ENCODE measurements around the gene DNAL4. TPM values are rescaled to one million over a fixed set of nuclear protein-coding genes. Genes with fewer than 3 reads are reported as not detected.

DNAL4 gene
- total RNA-seq, 1 donor from 2014 or later, result 17.9 TPM

- no peak for DNase-seq (ENCODE audit: low read depth, low spot score)
Observed at GRCh38 chr22:38740116-38740723, 53.7 kb downstream of the DNAL4 start.

- no peak for DNase-seq (ENCODE audit: low read depth, low spot score)
Observed at GRCh38 chr22:38739300-38740055, 54.5 kb downstream of the DNAL4 start.

- DNase-seq (ENCODE audit: low read depth, low spot score), result no peak
Observed at GRCh38 chr22:38738475-38739070, 55.4 kb downstream of the DNAL4 start.

- no peak for DNase-seq (ENCODE audit: low read depth, low spot score)
Observed at GRCh38 chr22:38737302-38738060, 56.5 kb downstream of the DNAL4 start.

GRCh38 chr22:38736257-38736570 lies 57.7 kb downstream of the DNAL4 start:
- no peak for DNase-seq (ENCODE audit: low read depth, low spot score)

DNA sequence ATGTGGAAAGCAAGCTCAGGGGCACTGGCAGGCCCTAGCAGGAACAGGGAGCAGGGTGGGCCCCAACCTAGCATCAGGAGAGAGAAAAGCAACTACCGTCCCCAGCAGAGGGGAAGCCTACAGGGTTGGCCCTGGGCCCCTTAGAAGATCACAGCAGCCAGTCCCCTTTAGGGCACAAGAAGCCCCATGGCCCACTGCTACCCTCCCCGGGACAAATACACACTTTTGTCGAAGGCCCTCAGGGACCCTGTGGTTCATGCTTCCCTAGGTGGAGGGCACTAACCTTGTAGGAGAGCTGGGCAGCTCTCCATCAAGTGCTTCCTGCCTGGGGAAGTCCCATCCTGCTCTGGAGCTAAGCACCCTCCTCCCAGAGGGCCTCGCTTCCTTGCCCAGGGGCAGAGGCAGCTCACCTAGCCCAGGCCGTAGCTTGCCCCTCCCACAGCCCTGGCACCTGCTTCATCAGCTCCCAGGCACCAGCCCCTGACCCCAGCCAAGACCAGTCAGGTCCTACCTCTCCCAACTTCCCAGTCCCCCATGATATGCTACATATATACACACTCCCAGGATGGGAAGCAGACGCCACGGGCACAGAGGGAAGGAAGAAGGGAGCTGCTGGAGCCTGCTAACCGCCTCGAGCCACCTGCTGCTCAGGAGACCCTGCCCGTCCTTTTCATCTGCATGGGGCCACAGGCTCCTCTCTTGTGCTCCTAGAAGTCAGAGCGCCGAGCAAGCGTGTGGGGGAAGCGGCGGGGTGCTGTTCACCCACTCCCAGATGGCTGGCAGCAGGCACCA lies 58.3 kb downstream of the DNAL4 start:
- no peak for DNase-seq (ENCODE audit: low read depth, low spot score)

GRCh38 chr22:38735126-38735464 lies 58.8 kb downstream of the DNAL4 start:
- no peak for DNase-seq (ENCODE audit: low read depth, low spot score)

- DNase-seq (ENCODE audit: low read depth, low spot score), result no peak
Observed at GRCh38 chr22:38734421-38735100, 59.4 kb downstream of the DNAL4 start.

- no peak for DNase-seq (ENCODE audit: low read depth, low spot score)
Observed at GRCh38 chr22:38733724-38734381, 60.1 kb downstream of the DNAL4 start.

GRCh38 chr22:38733329-38733723 lies 60.6 kb downstream of the DNAL4 start:
- DNase-seq (ENCODE audit: low read depth, low spot score), result no peak

DNA sequence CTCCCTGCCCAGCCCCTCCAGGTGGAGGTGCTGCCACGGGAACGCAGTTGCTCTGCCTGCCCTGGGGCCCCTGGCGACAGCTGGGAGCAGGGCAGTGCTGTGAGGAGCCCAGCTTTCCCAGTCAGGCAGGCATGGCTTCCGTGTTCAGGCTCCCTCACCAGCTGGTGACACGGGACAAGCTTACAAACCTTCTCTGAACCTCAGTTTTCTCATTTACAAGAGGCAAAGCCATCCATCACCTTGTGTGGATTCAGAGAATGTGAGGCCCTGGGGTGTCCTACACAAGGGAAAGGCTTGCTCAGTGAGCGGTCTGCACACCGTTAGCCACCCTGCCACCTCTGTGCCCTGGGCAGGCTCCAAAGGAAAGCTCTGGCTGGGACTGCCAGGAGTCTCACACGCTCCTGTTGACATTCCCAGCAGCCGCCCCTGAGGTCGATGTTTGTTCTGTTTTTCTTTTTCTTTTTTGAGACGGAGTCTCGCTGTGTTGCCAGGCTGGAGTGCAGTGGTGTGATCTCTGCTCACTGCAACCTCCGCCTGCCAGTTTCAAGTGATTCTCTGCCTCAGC lies 61.6 kb downstream of the DNAL4 start:
- no peak for DNase-seq (ENCODE audit: low read depth, low spot score)

DNA sequence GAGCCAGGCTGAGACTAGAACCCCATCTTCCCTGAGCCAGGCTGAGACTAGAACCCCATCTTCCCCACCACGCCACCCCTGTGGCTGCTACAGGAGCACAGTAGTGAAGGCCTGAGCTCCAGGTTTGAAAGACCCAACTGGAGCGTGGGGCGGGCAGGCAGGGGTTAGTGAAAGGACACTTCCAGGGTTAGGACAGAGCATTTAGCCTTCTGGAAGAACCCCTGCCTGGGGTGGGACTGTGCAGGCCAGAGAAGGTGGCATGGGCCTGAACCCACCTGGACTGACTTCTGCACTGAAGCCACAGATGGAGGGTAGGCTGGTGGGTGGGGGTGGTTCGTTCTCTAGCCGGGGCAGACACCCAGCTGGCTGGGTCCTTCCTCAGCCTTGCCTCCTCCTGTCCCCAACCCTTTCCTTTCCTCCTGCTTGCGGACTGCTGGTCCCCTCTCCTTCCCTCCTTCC lies 62.2 kb downstream of the DNAL4 start:
- no peak for DNase-seq (ENCODE audit: low read depth, low spot score)

- no peak for DNase-seq (ENCODE audit: low read depth, low spot score)
Observed at GRCh38 chr22:38730411-38730871, 63.5 kb downstream of the DNAL4 start.

DNA sequence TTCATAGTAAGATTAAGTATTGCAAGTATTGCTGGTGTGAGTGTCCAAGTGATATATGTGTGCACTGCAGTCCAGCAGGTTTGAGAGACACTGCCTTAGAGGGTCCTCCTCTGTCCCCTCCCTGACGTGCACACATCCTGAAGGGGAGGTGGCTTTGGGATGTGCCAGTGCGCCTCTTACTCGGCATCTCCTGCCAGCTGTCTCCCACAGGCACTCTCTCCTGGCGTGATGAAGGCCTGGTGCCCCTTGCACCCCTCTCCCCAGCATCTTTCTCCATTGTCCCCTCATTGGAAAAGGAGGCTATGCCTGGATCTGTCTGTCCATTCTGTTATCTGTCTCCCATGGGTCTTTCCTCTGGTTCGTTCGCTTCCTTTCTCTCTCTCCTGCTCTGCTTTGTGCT lies 64.0 kb downstream of the DNAL4 start:
- no peak for DNase-seq (ENCODE audit: low read depth, low spot score)

DNA sequence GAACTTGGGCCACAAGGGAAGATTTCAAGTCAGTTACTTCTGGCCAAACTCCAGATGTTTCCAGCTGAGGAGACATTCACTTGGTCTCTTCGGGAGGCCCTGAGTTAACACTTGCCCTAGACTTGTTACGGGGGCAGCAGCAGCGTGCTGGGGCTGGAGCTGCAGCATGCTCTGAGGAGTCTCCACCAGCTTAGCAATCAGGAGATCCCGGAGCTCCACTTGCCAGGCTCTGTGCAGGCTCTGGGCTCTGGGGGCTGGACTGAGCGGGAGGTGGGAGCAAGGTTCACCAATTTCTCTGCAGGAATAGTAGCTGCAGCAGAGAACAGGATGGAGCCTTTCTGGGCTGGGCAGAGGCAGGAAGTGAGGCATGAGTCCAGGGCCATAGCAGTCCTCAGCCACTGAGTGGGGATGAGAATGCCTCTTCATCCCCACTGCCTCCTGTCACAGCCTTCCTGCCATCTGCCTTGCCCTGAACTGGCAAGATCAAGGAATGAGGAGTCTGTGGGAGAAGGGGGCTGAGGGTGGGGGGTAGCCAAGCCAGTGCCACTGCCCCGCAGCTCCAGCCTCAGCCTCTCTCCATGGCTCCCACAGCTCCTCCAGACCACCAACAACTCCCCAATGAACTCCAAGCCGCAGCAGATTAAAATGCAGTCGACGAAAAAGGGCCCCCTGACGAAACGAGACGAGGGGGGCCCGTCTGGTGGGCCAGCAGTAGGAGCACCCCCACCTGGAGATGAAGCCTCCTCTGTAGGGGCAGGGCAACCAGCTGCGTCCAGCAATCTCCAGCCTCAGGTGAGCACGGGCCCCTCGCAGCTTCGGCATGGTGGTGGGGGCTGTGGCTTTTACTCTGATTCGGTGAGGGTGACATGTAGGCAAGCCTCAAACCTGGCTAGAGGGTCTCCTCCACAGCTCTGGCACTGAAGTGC lies 64.8 kb downstream of the DNAL4 start:
- no peak for DNase-seq (ENCODE audit: low read depth, low spot score)
